Measurements from ENCODE around the gene DDX3X. TPM values are rescaled to one million over a fixed set of nuclear protein-coding genes. Genes with fewer than 3 reads are reported as not detected.
A peak's percentile ranks its signal among the peaks of the same experiment; 100 is the strongest.

Gene DDX3X
- total and polyA plus RNA-seq, 2 donors from 2014 or later: 43.6 to 275 TPM

GRCh38 chrX:41377624-41378023 lies 43.7 kb downstream of the DDX3X start:
- FAIRE-seq (no peak), DNase-seq (no peak)
- no peaks in the 10 kb centered on the region for H3K4me1 ChIP-seq (ENCODE audit: control insufficient read depth in 2 of 3, insufficient read depth in 2 of 3, low read depth in 1 of 3, low read length in 3 of 3)
- H3K27me3 ChIP-seq (ENCODE audit: control insufficient read depth, insufficient read depth, low read length): no peaks in the 10 kb centered on the region
- H3K4me3 ChIP-seq (ENCODE audit: low read length in 3 of 3): no peak overlapping the region
- no peaks in the 10 kb centered on the region for H3K36me3 ChIP-seq (ENCODE audit: control insufficient read depth in 2 of 3, insufficient read depth in 3 of 3, low read length in 3 of 3)
- no peak for TF ChIP-seq CTCF (IDR thresholded peaks at IDR 0.05; ENCODE audit: borderline replicate concordance, extremely low read depth, insufficient read depth)
- no peak overlapping the region for H3K9ac ChIP-seq (ENCODE audit: low read length in 3 of 3)
- intact Hi-C loops (cut with DNase I): no loop called here
- no peak overlapping the region for H3K27ac ChIP-seq (ENCODE audit: low read depth in 2 of 2, low read length in 2 of 2)
- no peaks in the 10 kb centered on the region for H3K9me3 ChIP-seq (ENCODE audit: control insufficient read depth in 2 of 3, insufficient read depth in 1 of 3, low read length in 3 of 3)

- no peaks in the 10 kb centered on the region for H3K4me1 ChIP-seq (ENCODE audit: control insufficient read depth in 2 of 3, insufficient read depth in 2 of 3, low read depth in 1 of 3, low read length in 3 of 3)
- intact Hi-C loops (cut with DNase I): no loop called here
- no peak overlapping the region for H3K9ac ChIP-seq (ENCODE audit: low read length in 3 of 3)
- DNase-seq (peak in 1 of 5 donors; percentile 78), FAIRE-seq (no peak)
- H3K27ac ChIP-seq (ENCODE audit: low read depth in 2 of 2, low read length in 2 of 2): no peak overlapping the region
- H3K9me3 ChIP-seq (ENCODE audit: control insufficient read depth in 2 of 3, insufficient read depth in 1 of 3, low read length in 3 of 3): no peaks in the 10 kb centered on the region
- TF ChIP-seq CTCF (IDR thresholded peaks at IDR 0.05; ENCODE audit: borderline replicate concordance, extremely low read depth, insufficient read depth): no peak
- H3K27me3 ChIP-seq (ENCODE audit: control insufficient read depth, insufficient read depth, low read length): no peaks in the 10 kb centered on the region
- H3K4me3 ChIP-seq (ENCODE audit: low read length in 3 of 3): no peak overlapping the region
- H3K36me3 ChIP-seq (ENCODE audit: control insufficient read depth in 2 of 3, insufficient read depth in 3 of 3, low read length in 3 of 3): no peaks in the 10 kb centered on the region
Measured at GRCh38 chrX:41381685-41382084, 47.7 kb downstream of the DDX3X start.

- no peaks in the 10 kb centered on the region for H3K9me3 ChIP-seq (ENCODE audit: control insufficient read depth in 2 of 3, insufficient read depth in 1 of 3, low read length in 3 of 3)
- H3K27ac ChIP-seq (ENCODE audit: low read depth in 2 of 2, low read length in 2 of 2): no peak overlapping the region
- no peak for DNase-seq
- TF ChIP-seq CTCF (IDR thresholded peaks at IDR 0.05; ENCODE audit: borderline replicate concordance, extremely low read depth, insufficient read depth): no peak
- H3K4me1 ChIP-seq (ENCODE audit: control insufficient read depth in 2 of 3, insufficient read depth in 2 of 3, low read depth in 1 of 3, low read length in 3 of 3): no peaks in the 10 kb centered on the region
- H3K4me3 ChIP-seq (ENCODE audit: low read length in 3 of 3): no peak overlapping the region
- H3K27me3 ChIP-seq (ENCODE audit: control insufficient read depth, insufficient read depth, low read length): no peaks in the 10 kb centered on the region
- no peak for FAIRE-seq
- H3K9ac ChIP-seq (ENCODE audit: low read length in 3 of 3): no peak overlapping the region
- H3K36me3 ChIP-seq (ENCODE audit: control insufficient read depth in 2 of 3, insufficient read depth in 3 of 3, low read length in 3 of 3): no peaks in the 10 kb centered on the region
- intact Hi-C loops (cut with DNase I): no loop called here
Measured at GRCh38 chrX:41382714-41383645, 49.0 kb downstream of the DDX3X start.
